ENCODE data around the gene PLAAT3.

DNA sequence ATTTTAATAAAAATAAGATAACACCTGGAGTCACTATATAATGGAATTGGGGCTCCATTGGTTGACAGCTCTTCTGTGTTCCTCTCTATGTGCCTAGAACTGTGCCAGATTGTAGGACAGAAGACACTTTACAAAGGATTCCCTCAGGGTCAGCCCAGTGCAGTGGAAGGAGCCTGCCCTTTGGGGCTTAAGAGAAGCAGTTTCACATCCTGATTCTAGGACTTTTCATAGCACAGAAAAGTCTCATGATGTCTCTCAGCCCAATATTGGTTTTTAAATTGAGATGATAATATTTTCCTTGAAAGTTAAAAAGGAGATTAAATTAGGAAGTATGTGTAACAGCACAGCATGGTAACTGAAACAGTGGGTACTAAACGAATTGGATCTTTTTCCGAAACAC is 70.5 kb downstream of the PLAAT3 start:
- TF ChIP-seq, protein P1, sequence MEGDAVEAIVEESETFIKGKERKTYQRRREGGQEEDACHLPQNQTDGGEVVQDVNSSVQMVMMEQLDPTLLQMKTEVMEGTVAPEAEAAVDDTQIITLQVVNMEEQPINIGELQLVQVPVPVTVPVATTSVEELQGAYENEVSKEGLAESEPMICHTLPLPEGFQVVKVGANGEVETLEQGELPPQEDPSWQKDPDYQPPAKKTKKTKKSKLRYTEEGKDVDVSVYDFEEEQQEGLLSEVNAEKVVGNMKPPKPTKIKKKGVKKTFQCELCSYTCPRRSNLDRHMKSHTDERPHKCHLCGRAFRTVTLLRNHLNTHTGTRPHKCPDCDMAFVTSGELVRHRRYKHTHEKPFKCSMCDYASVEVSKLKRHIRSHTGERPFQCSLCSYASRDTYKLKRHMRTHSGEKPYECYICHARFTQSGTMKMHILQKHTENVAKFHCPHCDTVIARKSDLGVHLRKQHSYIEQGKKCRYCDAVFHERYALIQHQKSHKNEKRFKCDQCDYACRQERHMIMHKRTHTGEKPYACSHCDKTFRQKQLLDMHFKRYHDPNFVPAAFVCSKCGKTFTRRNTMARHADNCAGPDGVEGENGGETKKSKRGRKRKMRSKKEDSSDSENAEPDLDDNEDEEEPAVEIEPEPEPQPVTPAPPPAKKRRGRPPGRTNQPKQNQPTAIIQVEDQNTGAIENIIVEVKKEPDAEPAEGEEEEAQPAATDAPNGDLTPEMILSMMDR (IDR thresholded peaks at IDR 0.05) = no peak
- TF ChIP-seq POLR2AphosphoS5 (IDR thresholded peaks at IDR 0.05) = no peak

All from suprapubic skin (tissue), 3 donors.